Ovary (tissue), 3 donors: ENCODE measurements around the gene ETS1.

Experiments used
- POLR2A ChIP-seq: fragments of 450-650 bp; IDR thresholded peaks from one replicate; pipeline ENCODE4 v1.6.1; 2017; ENCODE audit warnings: antibody characterized with exemption, mild to moderate bottlenecking, moderate library complexity
- TF ChIP-seq, protein P1 (sequence below), 3 donors: fragments of 450-650 bp in 2 of 3; fragments of 200-600 bp in 1 of 3; IDR thresholded peaks; one replicate each; pipeline versions ENCODE4 v1.5.1 to v1.8.0; 2016 to 2022; ENCODE audit warnings: antibody characterized with exemption in 3 of 3, mild to moderate bottlenecking in 1 of 3
- donor health status: DM: no; HTN: no; CAD: no.

- TF ChIP-seq POLR2A, result no peak
- TF ChIP-seq, protein P1, sequence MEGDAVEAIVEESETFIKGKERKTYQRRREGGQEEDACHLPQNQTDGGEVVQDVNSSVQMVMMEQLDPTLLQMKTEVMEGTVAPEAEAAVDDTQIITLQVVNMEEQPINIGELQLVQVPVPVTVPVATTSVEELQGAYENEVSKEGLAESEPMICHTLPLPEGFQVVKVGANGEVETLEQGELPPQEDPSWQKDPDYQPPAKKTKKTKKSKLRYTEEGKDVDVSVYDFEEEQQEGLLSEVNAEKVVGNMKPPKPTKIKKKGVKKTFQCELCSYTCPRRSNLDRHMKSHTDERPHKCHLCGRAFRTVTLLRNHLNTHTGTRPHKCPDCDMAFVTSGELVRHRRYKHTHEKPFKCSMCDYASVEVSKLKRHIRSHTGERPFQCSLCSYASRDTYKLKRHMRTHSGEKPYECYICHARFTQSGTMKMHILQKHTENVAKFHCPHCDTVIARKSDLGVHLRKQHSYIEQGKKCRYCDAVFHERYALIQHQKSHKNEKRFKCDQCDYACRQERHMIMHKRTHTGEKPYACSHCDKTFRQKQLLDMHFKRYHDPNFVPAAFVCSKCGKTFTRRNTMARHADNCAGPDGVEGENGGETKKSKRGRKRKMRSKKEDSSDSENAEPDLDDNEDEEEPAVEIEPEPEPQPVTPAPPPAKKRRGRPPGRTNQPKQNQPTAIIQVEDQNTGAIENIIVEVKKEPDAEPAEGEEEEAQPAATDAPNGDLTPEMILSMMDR (IDR thresholded peaks at IDR 0.05), result no peak
These were observed 27.7 kb upstream of the ETS1 start for GRCh38 chr11:128615076-128615475.
